ENCODE data around the gene FXN.

DNA sequence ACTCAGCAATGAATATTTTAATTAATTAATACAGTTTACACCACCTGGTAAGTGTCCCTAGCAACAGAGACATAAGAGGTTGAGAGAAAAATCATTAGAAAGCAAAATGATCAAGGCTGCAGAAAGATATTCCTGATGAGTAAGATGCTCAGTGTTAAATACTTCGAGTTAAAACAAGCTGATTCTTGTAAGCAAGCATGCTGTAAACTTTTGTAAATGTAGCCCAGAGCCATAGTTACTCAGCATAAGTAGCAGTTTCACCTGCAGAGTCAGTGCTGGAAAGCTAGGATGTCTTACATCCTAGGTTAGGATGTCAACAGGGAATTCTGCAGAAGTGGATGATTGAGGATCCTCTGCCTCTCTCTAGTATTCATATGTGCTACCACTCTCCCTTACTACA, 25.8 kb upstream of the FXN start:
- TF ChIP-seq, protein P1, sequence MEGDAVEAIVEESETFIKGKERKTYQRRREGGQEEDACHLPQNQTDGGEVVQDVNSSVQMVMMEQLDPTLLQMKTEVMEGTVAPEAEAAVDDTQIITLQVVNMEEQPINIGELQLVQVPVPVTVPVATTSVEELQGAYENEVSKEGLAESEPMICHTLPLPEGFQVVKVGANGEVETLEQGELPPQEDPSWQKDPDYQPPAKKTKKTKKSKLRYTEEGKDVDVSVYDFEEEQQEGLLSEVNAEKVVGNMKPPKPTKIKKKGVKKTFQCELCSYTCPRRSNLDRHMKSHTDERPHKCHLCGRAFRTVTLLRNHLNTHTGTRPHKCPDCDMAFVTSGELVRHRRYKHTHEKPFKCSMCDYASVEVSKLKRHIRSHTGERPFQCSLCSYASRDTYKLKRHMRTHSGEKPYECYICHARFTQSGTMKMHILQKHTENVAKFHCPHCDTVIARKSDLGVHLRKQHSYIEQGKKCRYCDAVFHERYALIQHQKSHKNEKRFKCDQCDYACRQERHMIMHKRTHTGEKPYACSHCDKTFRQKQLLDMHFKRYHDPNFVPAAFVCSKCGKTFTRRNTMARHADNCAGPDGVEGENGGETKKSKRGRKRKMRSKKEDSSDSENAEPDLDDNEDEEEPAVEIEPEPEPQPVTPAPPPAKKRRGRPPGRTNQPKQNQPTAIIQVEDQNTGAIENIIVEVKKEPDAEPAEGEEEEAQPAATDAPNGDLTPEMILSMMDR (IDR thresholded peaks at IDR 0.05) = no peak
- TF ChIP-seq, protein P2, sequence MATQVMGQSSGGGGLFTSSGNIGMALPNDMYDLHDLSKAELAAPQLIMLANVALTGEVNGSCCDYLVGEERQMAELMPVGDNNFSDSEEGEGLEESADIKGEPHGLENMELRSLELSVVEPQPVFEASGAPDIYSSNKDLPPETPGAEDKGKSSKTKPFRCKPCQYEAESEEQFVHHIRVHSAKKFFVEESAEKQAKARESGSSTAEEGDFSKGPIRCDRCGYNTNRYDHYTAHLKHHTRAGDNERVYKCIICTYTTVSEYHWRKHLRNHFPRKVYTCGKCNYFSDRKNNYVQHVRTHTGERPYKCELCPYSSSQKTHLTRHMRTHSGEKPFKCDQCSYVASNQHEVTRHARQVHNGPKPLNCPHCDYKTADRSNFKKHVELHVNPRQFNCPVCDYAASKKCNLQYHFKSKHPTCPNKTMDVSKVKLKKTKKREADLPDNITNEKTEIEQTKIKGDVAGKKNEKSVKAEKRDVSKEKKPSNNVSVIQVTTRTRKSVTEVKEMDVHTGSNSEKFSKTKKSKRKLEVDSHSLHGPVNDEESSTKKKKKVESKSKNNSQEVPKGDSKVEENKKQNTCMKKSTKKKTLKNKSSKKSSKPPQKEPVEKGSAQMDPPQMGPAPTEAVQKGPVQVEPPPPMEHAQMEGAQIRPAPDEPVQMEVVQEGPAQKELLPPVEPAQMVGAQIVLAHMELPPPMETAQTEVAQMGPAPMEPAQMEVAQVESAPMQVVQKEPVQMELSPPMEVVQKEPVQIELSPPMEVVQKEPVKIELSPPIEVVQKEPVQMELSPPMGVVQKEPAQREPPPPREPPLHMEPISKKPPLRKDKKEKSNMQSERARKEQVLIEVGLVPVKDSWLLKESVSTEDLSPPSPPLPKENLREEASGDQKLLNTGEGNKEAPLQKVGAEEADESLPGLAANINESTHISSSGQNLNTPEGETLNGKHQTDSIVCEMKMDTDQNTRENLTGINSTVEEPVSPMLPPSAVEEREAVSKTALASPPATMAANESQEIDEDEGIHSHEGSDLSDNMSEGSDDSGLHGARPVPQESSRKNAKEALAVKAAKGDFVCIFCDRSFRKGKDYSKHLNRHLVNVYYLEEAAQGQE (IDR thresholded peaks at IDR 0.05; ENCODE audit: insufficient read depth in 1 of 2, low read depth in 2 of 2, low read length in 1 of 2) = no peak
- TF ChIP-seq POLR2AphosphoS5 (IDR thresholded peaks at IDR 0.05; ENCODE audit: low read depth, low read length) = no peak

Data from Panc1 (cell line).